Loucy (cell line): ENCODE data around the gene TICRR.

Experiments used
- H2AFZ ChIP-seq: fragments of 200-600 bp; sonication (generic); 2 replicates; pipeline ENCODE4 v1.6.0; 2016; ENCODE audit warnings: antibody characterized with exemption, mild to moderate bottlenecking, low read length, moderate library complexity
- H3F3A ChIP-seq: fragments of 200-600 bp; 2 replicates; pipeline ENCODE4 v1.6.0; 2016; ENCODE audit warnings: antibody characterized with exemption, low read depth, mild to moderate bottlenecking
- H3K27me3 ChIP-seq: fragments of 200-600 bp; sonication (generic); 2 replicates; pipeline ENCODE4 v1.6.1; 2014; ENCODE audit warnings: low read length, mild to moderate bottlenecking; ENCODE audit not compliant: insufficient read depth, poor library complexity, severe bottlenecking
- H3K36me3 ChIP-seq: fragments of 200-600 bp; sonication (generic); 2 replicates; pipeline ENCODE4 v1.6.1; 2016; ENCODE audit warnings: low read length; ENCODE audit not compliant: insufficient read depth
- H3K4me1 ChIP-seq: fragments of 200-600 bp; sonication (generic); 2 replicates; pipeline ENCODE4 v1.5.1; 2014; ENCODE audit warnings: low read length, mild to moderate bottlenecking; ENCODE audit not compliant: insufficient read depth, poor library complexity, severe bottlenecking
- H3K4me2 ChIP-seq: fragments of 200-600 bp; sonication (generic); 2 replicates; pipeline ENCODE4 v1.6.0; 2014; ENCODE audit warnings: antibody characterized with exemption, low read length, low read depth, mild to moderate bottlenecking; ENCODE audit not compliant: poor library complexity, severe bottlenecking
- H3K4me3 ChIP-seq: fragments of 200-600 bp; sonication (generic); 2 replicates; pipeline ENCODE4 v1.5.1; 2014; ENCODE audit warnings: low read length, mild to moderate bottlenecking, mixed read lengths; ENCODE audit not compliant: poor library complexity, severe bottlenecking
- H3K79me2 ChIP-seq: fragments of 200-600 bp; sonication (generic); 2 replicates; pipeline ENCODE4 v1.6.1; 2014; ENCODE audit warnings: low read length; ENCODE audit not compliant: insufficient read depth
- H3K9ac ChIP-seq: fragments of 200-600 bp; sonication (generic); 2 replicates; pipeline ENCODE4 v1.6.0; 2014; ENCODE audit warnings: mild to moderate bottlenecking, low read depth, low read length, moderate library complexity; ENCODE audit not compliant: poor library complexity, severe bottlenecking
- H3K9me2 ChIP-seq: fragments of 200-600 bp; sonication (generic); replicated peaks from 2 replicates; pipeline ENCODE4 v1.6.1; 2016; ENCODE audit warnings: low read depth, low read length, mixed read lengths
- H3K9me3 ChIP-seq: fragments of 200-600 bp; sonication (generic); 2 replicates; pipeline ENCODE4 v1.6.1; 2014; ENCODE audit warnings: mild to moderate bottlenecking, antibody characterized with exemption, low read length, low read depth; ENCODE audit not compliant: insufficient read depth
- H4K20me1 ChIP-seq: fragments of 200-600 bp; sonication (generic); 2 replicates; pipeline ENCODE4 v1.6.0; 2014; ENCODE audit warnings: antibody characterized with exemption, low read length, mild to moderate bottlenecking; ENCODE audit not compliant: insufficient read depth, poor library complexity, severe bottlenecking
- EZH2phosphoT487 ChIP-seq: fragments of 200-600 bp; IDR thresholded peaks from 2 replicates; pipeline ENCODE4 v1.6.1; 2018; ENCODE audit warnings: antibody characterized with exemption, mild to moderate bottlenecking, moderate library complexity, borderline replicate concordance
- TF ChIP-seq, protein P1 (sequence below): fragments of 200-600 bp; sonication (generic); conservative IDR thresholded peaks from 2 replicates; pipeline ENCODE4 v1.5.1; 2014; ENCODE audit warnings: mild to moderate bottlenecking, antibody characterized with exemption, low read length

TICRR gene

DNA sequence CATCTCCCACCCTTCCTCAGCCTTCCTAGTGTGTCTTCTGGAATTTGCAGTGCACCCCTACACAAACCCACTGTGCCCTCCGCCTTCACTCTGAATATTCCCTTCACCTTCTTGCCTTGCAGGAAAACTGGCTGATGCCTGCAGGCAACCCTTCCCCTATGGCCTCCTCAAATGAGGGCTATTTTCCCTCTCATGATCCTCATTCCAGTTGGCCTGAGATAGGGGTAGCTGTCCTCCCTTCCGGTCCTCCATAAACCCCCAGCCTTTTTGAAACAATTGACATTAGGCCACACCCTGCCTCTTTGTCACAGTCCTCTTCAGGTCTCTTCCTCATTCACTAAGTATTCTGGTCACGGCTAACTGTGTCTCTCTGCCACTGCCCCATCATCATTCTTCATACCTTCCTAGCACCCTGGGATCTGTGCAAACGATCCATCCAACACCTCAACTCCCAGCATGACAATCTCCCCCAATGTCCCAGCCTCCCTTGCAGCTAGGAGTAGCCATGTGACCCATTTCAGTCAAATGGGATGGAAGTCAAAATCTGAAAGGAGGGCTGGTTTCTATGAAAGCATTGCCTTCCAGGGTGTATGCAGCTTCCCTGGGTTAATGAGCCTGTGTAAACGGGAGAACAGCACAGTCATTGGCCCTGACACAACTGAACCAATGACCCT lies 8.5 kb upstream of the TICRR start:
- H4K20me1 ChIP-seq, result no peaks in the 10 kb centered on the region
- TF ChIP-seq, protein P1, sequence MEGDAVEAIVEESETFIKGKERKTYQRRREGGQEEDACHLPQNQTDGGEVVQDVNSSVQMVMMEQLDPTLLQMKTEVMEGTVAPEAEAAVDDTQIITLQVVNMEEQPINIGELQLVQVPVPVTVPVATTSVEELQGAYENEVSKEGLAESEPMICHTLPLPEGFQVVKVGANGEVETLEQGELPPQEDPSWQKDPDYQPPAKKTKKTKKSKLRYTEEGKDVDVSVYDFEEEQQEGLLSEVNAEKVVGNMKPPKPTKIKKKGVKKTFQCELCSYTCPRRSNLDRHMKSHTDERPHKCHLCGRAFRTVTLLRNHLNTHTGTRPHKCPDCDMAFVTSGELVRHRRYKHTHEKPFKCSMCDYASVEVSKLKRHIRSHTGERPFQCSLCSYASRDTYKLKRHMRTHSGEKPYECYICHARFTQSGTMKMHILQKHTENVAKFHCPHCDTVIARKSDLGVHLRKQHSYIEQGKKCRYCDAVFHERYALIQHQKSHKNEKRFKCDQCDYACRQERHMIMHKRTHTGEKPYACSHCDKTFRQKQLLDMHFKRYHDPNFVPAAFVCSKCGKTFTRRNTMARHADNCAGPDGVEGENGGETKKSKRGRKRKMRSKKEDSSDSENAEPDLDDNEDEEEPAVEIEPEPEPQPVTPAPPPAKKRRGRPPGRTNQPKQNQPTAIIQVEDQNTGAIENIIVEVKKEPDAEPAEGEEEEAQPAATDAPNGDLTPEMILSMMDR, result no peak
- no peak for TF ChIP-seq EZH2phosphoT487
- no peaks in the 10 kb centered on the region for H3K36me3 ChIP-seq
- no peak overlapping the region for H2AFZ ChIP-seq
- no peak overlapping the region for H3K4me2 ChIP-seq
- no peak overlapping the region for H3K4me3 ChIP-seq
- no peaks in the 10 kb centered on the region for H3K79me2 ChIP-seq
- H3K9me2 ChIP-seq, result no peaks in the 10 kb centered on the region
- H3K27me3 ChIP-seq, result no peaks in the 10 kb centered on the region
- H3K9me3 ChIP-seq, result no peaks in the 10 kb centered on the region
- H3K4me1 ChIP-seq, result no peaks in the 10 kb centered on the region
- no peaks in the 10 kb centered on the region for H3F3A ChIP-seq
- H3K9ac ChIP-seq, result no peak overlapping the region

DNA sequence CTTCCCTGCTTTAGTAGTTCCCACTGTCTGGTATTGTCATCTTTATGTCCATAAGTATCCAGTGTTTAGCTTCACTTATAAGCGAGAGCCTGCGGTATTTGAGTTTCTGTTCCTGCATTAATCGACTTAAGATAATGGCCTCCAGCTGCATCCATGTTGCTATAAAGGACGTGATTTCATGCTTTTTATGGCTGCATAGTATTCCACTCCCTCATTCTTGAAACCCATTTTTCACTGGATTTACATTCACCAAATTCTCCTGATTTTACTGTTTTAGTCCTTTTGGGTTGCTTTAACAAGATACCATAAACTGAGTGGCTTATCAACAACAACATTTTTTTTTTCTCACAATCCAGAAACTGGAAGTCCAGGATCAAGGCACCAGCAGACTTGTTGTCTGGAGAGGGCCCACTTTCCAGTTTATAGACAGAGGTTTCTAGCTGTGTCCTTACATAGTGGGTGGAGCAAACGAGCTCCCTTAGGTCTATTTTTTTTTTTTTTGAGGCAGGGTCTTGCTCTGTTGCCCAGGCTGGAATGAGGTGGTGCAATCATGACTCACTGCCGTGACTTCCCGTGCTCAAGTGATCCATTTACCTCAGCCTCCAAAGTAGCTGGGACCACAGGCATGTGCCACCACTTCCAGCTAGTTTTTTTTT lies 6.1 kb upstream of the TICRR start:
- H3K36me3 ChIP-seq, result no peaks in the 10 kb centered on the region
- no peaks in the 10 kb centered on the region for H3F3A ChIP-seq
- no peak overlapping the region for H3K4me3 ChIP-seq
- H3K27me3 ChIP-seq, result no peaks in the 10 kb centered on the region
- no peaks in the 10 kb centered on the region for H3K9me2 ChIP-seq
- H3K9me3 ChIP-seq, result no peaks in the 10 kb centered on the region
- H3K79me2 ChIP-seq, result no peaks in the 10 kb centered on the region
- H4K20me1 ChIP-seq, result no peaks in the 10 kb centered on the region
- H3K4me2 ChIP-seq, result no peak overlapping the region
- no peak overlapping the region for H3K9ac ChIP-seq
- peaks cover 4% of the 10 kb centered on the region for H3K4me1 ChIP-seq
- TF ChIP-seq EZH2phosphoT487, result no peak
- TF ChIP-seq, protein P1, result no peak
- no peak overlapping the region for H2AFZ ChIP-seq

DNA sequence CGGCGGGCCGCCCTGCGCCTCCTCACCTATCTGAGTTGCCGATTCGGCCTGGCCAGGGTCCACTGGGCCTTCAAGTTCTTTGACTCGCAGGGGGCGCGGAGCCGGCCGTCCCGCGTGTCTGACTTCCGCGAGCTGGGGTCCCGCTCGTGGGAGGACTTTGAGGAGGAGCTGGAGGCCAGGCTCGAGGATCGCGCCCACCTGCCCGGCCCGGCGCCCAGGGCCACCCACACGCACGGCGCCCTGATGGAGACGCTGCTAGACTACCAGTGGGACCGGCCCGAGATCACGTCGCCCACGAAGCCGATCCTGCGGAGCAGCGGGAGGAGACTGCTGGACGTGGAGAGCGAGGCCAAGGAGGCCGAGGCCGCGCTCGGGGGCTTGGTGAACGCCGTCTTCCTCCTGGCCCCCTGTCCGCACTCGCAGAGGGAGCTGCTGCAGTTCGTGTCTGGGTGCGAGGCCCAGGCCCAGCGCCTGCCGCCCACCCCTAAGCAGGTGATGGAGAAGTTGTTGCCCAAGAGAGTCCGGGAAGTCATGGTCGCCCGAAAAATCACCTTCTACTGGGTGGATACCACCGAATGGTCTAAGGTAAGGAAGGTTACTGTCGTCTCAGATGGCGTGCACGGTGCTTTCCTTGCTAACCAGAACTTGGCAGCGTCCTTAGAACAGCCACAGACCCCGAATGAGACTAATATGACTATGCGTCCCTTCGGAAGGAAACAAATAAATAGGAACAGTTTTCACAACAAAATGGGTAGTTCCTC lies 567 bp downstream of the TICRR start:
- peaks cover 30% of the 10 kb centered on the region for H4K20me1 ChIP-seq
- H3K9ac ChIP-seq, result peak overlapping the region; percentile 89
- peaks cover 34% of the 10 kb centered on the region for H3K4me1 ChIP-seq
- peak overlapping the region; percentile 61 for H2AFZ ChIP-seq
- H3K4me2 ChIP-seq, result peak overlapping the region; percentile 94
- peak overlapping the region; percentile 85 for H3K4me3 ChIP-seq
- no peaks in the 10 kb centered on the region for H3K9me3 ChIP-seq
- peaks cover 55% of the 10 kb centered on the region for H3K79me2 ChIP-seq
- peaks cover 3% of the 10 kb centered on the region; the same call in 1 of the 2 replicates for H3K36me3 ChIP-seq
- no peaks in the 10 kb centered on the region for H3K9me2 ChIP-seq
- no peaks in the 10 kb centered on the region for H3K27me3 ChIP-seq
- TF ChIP-seq, protein P1, result no peak
- no peak for TF ChIP-seq EZH2phosphoT487
- H3F3A ChIP-seq, result no peaks in the 10 kb centered on the region
